Spinal cord (tissue), 10 donors: ENCODE data around the gene GABRB3. TPM values are rescaled to one million over a fixed set of nuclear protein-coding genes. Genes with fewer than 3 reads are reported as not detected.

Source experiments
- DNase-seq, 6 donors: peaks; one replicate each; pipeline versions ENCODE4 v3.0.0 to v3.0.0-alpha.2; 2013 to 2015; ENCODE audit warnings: low spot score in 6 of 6, low read depth in 4 of 6
- H3K27ac ChIP-seq: one replicate; pipeline ENCODE4 v1.5.1; 2013; ENCODE audit warnings: low read depth, low read length, control low read depth
- H3K27me3 ChIP-seq: one replicate; pipeline ENCODE4 v1.6.1; 2013; ENCODE audit warnings: low read length; ENCODE audit not compliant: control insufficient read depth, insufficient read depth
- H3K36me3 ChIP-seq: one replicate; pipeline ENCODE4 v1.6.1; 2013; ENCODE audit warnings: low read length; ENCODE audit not compliant: control insufficient read depth, insufficient read depth
- H3K4me1 ChIP-seq: one replicate; pipeline ENCODE4 v1.6.1; 2013; ENCODE audit warnings: low read length; ENCODE audit not compliant: control insufficient read depth, insufficient read depth
- H3K4me3 ChIP-seq: one replicate; pipeline ENCODE4 v1.5.1; 2013; ENCODE audit warnings: low read depth, low read length, control low read depth
- H3K9me3 ChIP-seq: one replicate; pipeline ENCODE4 v1.6.1; 2013; ENCODE audit warnings: low read length; ENCODE audit not compliant: control insufficient read depth, insufficient read depth
- WGBS: methylation state at CpG from one replicate; pipeline ENCODE4 v1.1.5; 2013; ENCODE audit warnings: missing lambda C conversion rate; ENCODE audit not compliant: insufficient coverage; 5-methylcytosine and 5-hydroxymethylcytosine counted together
- polyA plus RNA-seq, 2 donors: library from polyadenylated mRNA; unstranded; fragments of 120-200 nt; gene quantifications; one replicate each; pipeline ENCODE4 v1.2.1, GENCODE V29; 2013; ENCODE audit not compliant: insufficient read length in 2 of 2
- total RNA-seq, 2 donors: library from RNA; depleted of rRNA in 1 of 2; stranded (reverse); fragments of 120-200 nt in 1 of 2; fragments of >200 nt in 1 of 2; gene quantifications; one replicate each; pipeline versions ENCODE4 v1.2.3 to v1.2.4, GENCODE V29; 2013 to 2014
- donor health status: healthy.

Gene GABRB3
- total and polyA plus RNA-seq, 4 donors, result 28.7 to 79.5 (median 70.3) TPM

DNA sequence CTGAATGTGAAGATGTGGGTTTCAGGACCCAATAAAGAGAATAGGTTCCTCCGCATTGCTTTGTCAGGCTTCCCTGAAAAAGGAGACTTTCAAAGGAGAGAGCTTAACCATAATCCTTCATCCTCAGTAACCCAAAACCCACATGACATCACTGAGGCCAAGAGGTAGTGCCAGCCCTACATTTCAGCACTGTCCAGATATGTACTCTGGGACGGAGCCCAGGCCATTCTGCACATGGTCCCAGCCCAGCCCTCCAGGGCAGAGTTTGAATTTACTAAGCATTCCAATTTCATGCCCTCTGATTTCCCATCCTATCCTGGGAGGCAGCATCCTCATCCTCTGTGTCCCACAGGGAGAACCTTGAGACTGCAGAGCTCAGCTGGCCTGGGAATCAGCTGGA, 210.5 kb downstream of the GABRB3 start:
- whole genome bisulfite sequencing, result 94% methylated on average over 2 of the region's 2 CpGs
- no peak for DNase-seq
- H3K4me1 ChIP-seq, result no peaks in the 10 kb centered on the region
- peaks cover 11% of the 10 kb centered on the region for H3K36me3 ChIP-seq
- H3K4me3 ChIP-seq, result no peak overlapping the region
- no peaks in the 10 kb centered on the region for H3K27me3 ChIP-seq
- no peak overlapping the region for H3K27ac ChIP-seq
- no peaks in the 10 kb centered on the region for H3K9me3 ChIP-seq

DNA sequence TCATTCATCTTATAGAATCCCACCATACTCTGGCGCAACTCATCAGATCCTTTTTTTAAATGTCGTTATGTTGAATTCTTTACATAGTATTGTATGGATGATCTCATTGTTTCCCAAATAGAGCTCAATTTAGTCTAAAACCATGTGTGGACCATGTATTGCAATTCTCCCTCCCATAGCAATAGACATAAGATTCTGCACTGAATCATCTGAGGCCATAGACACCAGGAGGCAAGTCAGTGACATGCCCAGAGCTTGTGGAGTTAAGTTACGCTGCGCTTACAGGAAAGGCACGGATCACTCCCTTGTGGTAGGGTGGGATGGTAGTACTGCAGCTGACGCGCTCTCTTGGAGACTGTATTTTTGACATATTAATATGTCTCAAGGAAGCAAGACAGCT, 211.0 kb downstream of the GABRB3 start:
- no peaks in the 10 kb centered on the region for H3K9me3 ChIP-seq
- H3K4me1 ChIP-seq, result no peaks in the 10 kb centered on the region
- no peaks in the 10 kb centered on the region for H3K27me3 ChIP-seq
- no peak for DNase-seq
- peaks cover 11% of the 10 kb centered on the region for H3K36me3 ChIP-seq
- H3K4me3 ChIP-seq, result no peak overlapping the region
- H3K27ac ChIP-seq, result no peak overlapping the region
- WGBS, result 93% methylated on average over 5 of the region's 7 CpGs

DNA sequence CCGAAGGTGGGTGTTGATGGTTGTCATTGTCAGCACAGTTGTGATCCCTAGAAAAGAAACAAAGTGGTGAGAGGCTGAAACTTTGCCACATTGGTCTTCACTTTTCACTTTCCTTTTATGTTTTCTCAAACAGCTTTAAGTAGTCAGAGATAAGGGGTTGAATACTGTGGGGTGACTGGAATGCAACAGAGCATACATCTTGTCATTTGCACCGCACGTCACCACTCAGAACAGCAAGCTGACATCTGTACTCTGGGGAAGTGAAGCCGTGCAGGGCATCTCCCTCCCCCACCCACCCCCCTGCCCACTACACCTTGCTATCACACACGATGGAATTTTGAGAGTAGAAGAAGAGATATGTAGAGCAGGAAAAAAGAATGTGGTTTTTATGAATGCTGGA, 211.7 kb downstream of the GABRB3 start:
- Histone ChIP-seq H3K4me3 (no peak overlapping the region), H3K36me3 (peaks cover 8% of the 10 kb centered on the region), H3K9me3 (no peaks in the 10 kb centered on the region), H3K27ac (no peak overlapping the region), H3K27me3 (no peaks in the 10 kb centered on the region), H3K4me1 (no peaks in the 10 kb centered on the region)
- WGBS, result 100% methylated on average over 1 of the region's 5 CpGs
- no peak for DNase-seq

DNA sequence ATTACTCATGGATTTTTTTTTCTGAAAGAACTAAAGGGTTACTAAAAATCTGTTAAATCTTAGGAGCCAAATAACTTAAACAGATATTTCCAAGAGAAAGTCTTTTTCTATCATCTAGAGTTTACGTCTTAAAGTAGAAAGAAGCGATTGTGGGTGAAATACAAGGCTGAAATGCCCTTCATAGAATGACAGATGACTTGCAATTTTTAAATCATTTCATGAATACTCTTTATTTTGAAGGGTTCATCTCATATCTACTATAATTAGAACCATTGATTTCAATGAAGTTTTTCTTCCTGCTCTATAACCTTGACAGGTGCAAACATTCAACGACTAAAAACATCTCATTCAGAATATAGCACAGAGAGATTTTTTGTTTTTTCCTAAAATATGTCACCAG, 217.0 kb downstream of the GABRB3 start:
- no peaks in the 10 kb centered on the region for H3K4me1 ChIP-seq
- no peak overlapping the region for H3K4me3 ChIP-seq
- H3K9me3 ChIP-seq, result no peaks in the 10 kb centered on the region
- DNase-seq, result no peak
- WGBS, result no CpG with 5 or more reads among the region's 3 CpGs
- peaks cover 10% of the 10 kb centered on the region for H3K36me3 ChIP-seq
- H3K27me3 ChIP-seq, result no peaks in the 10 kb centered on the region
- no peak overlapping the region for H3K27ac ChIP-seq

DNA sequence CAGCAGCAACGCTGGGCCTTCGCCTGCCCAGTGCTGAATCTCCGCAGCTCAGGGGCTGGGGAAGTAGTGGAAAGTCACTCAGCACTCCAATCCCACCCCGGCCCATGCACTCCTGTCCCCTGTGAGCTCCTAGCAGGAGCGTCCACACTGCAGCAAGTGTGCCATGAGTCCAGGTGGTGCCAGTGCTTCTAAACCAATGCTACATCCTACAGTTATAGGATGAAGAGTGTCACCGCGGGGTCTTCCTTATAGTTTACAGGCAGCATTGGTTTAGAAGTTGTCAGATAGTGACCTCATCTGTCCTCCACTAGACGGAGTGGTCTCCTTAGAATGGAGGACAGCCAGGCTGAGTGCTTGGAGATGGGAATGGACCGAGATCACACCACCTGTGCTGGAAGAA, 221.4 kb downstream of the GABRB3 start:
- peaks cover 5% of the 10 kb centered on the region for H3K36me3 ChIP-seq
- no peak for DNase-seq
- WGBS, result 100% methylated on average over 2 of the region's 9 CpGs
- no peak overlapping the region for H3K4me3 ChIP-seq
- no peaks in the 10 kb centered on the region for H3K27me3 ChIP-seq
- H3K27ac ChIP-seq, result no peak overlapping the region
- no peaks in the 10 kb centered on the region for H3K4me1 ChIP-seq
- H3K9me3 ChIP-seq, result no peaks in the 10 kb centered on the region

DNA sequence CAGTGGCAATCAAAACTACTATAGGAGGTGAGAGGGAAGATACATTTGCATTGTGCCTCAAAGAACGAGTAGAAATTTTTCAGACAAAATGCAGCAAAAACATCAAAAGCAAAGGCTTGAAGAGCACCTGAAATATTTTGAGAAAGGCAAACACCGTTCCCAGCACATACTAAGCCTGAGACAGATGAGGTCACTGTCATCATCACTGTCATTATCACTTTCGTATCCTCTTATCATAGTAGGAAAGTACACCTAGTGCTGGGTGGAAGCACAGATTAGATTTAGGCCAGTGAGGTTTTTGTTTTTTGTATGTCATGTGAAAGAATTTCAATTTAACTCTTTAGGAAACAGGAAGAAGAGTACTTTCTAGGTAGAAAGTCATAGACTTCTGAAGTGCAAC, 222.0 kb downstream of the GABRB3 start:
- no CpG with 5 or more reads among the region's 3 CpGs for WGBS
- Histone ChIP-seq H3K4me1 (no peaks in the 10 kb centered on the region), H3K27ac (no peak overlapping the region)

DNA sequence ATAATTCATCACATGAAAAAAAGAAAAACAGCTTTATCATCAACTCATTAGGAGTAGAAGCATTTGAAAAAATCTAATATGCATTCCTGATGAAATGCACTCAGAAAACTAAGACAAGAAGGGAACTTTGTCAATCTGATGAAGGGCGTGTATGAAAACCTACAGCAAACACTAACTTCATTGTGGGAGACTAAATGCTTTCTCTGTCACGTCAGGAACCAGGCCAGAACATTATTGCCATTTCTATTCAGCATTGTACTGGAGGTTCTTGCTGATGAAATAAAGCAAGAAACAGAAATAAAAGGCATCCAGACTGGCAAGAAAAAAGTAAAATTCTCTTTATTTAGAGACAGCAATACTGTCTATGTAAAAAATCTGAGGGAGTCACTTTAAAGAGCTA, 235.2 kb downstream of the GABRB3 start:
- no peak overlapping the region for H3K4me3 ChIP-seq
- H3K36me3 ChIP-seq, result no peaks in the 10 kb centered on the region
- H3K27ac ChIP-seq, result no peak overlapping the region
- peaks cover 2% of the 10 kb centered on the region for H3K9me3 ChIP-seq
- H3K4me1 ChIP-seq, result no peaks in the 10 kb centered on the region
- H3K27me3 ChIP-seq, result no peaks in the 10 kb centered on the region
- no CpG with 5 or more reads among the region's 2 CpGs for WGBS
- DNase-seq, result peak in 1 of 6 donors; percentile 58

More for the DNA sequence above, 222.0 kb downstream of the GABRB3 start:
- Histone ChIP-seq H3K27me3 (no peaks in the 10 kb centered on the region), H3K4me3 (no peak overlapping the region), H3K9me3 (no peaks in the 10 kb centered on the region), H3K36me3 (peaks cover 5% of the 10 kb centered on the region)
- DNase-seq, result no peak

DNA sequence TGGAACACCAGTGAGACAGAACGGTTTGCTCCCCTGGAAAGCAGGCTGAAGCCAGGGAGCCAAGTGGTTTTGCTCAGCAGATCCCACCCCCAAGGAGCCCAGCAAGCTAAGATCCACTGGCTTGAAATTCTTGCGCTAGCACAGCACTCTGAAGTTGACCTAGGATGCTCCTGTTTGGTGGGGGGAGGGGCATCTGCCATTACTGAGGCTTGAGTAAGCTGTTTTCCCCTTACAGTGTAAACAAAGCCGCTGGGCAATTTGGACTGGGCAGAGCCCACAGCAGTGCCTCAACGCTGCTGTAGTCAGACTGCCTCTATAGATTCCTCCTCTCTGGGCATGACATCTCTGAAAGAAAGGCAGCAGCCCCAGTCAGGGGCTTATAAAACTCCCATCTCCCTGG, 241.4 kb downstream of the GABRB3 start:
- H3K4me1 ChIP-seq, result no peaks in the 10 kb centered on the region
- DNase-seq, result no peak
- no peaks in the 10 kb centered on the region for H3K36me3 ChIP-seq
- H3K9me3 ChIP-seq, result peaks cover 7% of the 10 kb centered on the region
- H3K27ac ChIP-seq, result no peak overlapping the region
- no peaks in the 10 kb centered on the region for H3K27me3 ChIP-seq
- H3K4me3 ChIP-seq, result no peak overlapping the region
- 83% methylated on average over 3 of the region's 4 CpGs for WGBS

DNA sequence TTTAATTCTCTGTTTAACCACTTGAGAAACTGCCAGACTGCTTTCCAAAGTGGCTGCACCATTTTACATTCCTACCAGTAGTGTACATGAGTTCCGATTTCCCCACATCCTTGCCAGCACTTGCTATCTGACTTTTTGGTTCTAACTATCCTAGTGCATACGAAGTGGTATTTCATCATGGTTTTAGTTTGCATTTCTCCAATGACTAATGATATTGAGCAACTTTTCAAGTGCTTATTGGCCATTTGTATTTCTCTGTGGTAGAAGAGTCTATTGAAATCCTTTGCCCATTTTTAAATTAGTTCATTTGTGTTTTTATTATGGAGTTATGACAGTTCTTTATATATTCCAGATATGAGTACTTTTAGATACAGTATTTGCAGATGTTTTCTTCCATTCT, 247.8 kb downstream of the GABRB3 start:
- H3K27me3 ChIP-seq, result no peaks in the 10 kb centered on the region
- peaks cover 3% of the 10 kb centered on the region for H3K4me1 ChIP-seq
- H3K4me3 ChIP-seq, result no peak overlapping the region
- no peaks in the 10 kb centered on the region for H3K9me3 ChIP-seq
- no peaks in the 10 kb centered on the region for H3K36me3 ChIP-seq
- WGBS, result no CpG with 5 or more reads among the region's 2 CpGs
- H3K27ac ChIP-seq, result no peak overlapping the region
- no peak for DNase-seq

DNA sequence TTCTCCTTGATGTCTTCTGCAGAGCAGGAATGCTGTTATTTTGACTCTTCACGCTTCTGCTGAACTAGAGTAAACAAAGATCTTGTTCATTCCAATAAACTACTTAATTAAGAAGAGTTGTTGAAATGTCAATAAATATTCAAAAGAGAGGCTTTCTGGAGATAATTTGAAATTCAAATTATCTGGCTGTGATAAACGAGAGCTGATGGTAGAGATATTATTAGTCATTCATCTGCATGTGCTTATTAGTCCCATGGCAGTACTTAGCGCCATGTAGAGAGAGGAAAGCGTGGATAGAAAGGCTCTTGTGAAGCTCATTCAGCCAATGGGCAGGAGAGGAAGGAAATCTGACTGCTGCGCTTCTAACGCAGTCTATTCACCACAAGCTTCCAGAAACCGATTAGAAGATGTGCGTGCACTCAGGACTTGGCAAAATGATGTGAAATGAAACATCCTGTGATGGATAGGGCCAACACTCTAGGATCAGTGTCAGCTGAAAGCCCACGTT, 251.1 kb downstream of the GABRB3 start:
- Histone ChIP-seq H3K36me3 (no peaks in the 10 kb centered on the region), H3K9me3 (no peaks in the 10 kb centered on the region), H3K4me1 (peaks cover 7% of the 10 kb centered on the region), H3K4me3 (no peak overlapping the region), H3K27ac (no peak overlapping the region), H3K27me3 (no peaks in the 10 kb centered on the region)
- 40% methylated on average over 2 of the region's 9 CpGs for WGBS
- peak; percentile 19 to 96 (median 49) for DNase-seq
